ENCODE data around the gene TMEM196.

DNA sequence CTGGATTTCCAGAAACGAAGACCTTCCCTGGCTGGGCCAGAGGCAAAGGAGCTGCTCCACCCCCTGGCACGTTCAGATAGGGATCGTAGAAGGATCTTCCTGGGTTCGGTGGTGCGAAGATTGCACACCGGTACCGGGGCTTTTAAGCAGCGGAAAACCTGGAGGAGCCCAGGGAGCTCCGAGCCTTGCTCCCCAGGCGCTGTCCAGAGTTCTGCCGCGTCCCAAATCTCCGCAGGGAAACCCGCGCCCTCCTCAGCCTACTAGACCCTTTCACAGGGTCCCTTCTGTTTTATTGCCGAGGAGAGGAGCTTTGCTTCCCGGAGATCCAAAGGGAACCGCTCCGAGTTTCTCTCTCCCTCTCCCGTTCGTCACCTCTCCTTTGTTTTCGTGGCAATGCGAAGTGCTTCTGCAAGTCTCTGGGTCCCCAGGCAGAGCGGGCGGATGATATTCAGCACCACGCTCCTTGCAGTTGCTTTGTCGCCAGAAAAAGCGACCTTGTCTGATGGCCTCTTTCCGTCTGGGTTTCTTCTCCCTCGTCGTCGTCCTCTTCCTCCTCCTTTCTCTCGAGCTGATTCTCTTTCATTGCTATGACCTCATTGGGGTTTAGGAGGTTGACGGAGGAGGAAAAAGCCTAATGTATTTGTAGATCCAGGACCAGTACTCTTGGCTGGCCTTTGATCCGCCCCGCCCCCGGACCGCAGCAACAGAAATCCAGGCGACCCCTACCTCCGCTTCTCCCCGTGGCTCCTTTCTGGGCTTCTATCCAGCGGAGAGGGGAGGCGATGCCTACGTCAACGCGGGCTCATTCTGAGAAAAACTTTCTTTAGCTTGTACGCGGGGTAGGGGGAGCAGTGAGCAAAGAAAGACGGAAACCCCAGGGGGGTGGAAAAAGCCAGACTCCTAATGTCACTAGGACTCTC lies at the start of gene TMEM196:
- TF ChIP-seq, protein P1, sequence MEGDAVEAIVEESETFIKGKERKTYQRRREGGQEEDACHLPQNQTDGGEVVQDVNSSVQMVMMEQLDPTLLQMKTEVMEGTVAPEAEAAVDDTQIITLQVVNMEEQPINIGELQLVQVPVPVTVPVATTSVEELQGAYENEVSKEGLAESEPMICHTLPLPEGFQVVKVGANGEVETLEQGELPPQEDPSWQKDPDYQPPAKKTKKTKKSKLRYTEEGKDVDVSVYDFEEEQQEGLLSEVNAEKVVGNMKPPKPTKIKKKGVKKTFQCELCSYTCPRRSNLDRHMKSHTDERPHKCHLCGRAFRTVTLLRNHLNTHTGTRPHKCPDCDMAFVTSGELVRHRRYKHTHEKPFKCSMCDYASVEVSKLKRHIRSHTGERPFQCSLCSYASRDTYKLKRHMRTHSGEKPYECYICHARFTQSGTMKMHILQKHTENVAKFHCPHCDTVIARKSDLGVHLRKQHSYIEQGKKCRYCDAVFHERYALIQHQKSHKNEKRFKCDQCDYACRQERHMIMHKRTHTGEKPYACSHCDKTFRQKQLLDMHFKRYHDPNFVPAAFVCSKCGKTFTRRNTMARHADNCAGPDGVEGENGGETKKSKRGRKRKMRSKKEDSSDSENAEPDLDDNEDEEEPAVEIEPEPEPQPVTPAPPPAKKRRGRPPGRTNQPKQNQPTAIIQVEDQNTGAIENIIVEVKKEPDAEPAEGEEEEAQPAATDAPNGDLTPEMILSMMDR (IDR thresholded peaks at IDR 0.05), result no peak
- TF ChIP-seq POLR2A (IDR thresholded peaks at IDR 0.05), result no peak
- no peak for TF ChIP-seq EP300 (IDR thresholded peaks at IDR 0.05)
